ENCODE measurements around the gene KIF3B.
"Not testable (repeated sequence)": the region's sequence is repeated elsewhere in the genome, so short reads cannot be mapped to it uniquely, and the experiment has no call there.

KIF3B gene

GRCh38 chr20:32325706-32326503, 48.5 kb downstream of the KIF3B start:
- peak; percentile 79 for DNase-seq (ENCODE audit: low read depth, low spot score)
- H3K27ac ChIP-seq = peak overlapping the region; percentile 73

GRCh38 chr20:32326504-32326845, 49.0 kb downstream of the KIF3B start:
- DNase-seq (ENCODE audit: low read depth, low spot score) = peak; percentile 48

DNA sequence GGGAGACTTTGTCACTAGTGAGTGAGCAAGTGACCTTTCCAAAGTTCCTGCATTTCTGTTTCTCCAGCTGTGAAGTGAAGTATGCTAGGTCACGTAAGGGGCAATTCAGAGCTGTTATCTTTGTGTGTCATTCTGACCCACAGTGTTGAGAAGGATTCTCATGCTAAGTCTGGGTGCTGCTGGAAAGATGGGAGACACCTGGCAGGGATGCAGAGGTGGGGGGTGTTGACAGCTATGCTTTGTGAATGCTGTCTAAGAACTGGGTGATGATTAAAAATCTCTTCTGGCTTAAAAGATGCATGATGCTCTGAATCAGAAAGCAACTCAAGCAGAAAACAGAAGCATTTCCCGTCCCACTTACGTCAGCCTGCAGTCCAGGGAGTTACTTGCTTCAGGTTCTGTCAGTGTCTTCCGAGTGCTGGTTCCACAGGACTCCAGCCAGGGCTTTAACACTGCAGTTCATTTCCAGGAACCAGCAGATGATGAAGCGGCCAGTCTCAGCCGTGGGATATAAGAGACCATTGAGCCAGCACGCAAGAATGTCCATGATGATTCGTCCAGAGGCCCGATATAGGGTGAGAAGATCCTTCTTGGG, 49.7 kb downstream of the KIF3B start:
- DNase-seq (ENCODE audit: low read depth, low spot score) = no peak
- no peak overlapping the region for H3K27ac ChIP-seq

More at GRCh38 chr20:32326504-32326845, 49.0 kb downstream of the KIF3B start:
- peak overlapping the region; percentile 73 for H3K27ac ChIP-seq

- H3K27ac ChIP-seq = no peak overlapping the region
- DNase-seq (ENCODE audit: low read depth, low spot score) = peak; percentile 54
These were observed 52.5 kb downstream of the KIF3B start for GRCh38 chr20:32329817-32330554.

GRCh38 chr20:32330555-32330897, 53.1 kb downstream of the KIF3B start:
- DNase-seq (ENCODE audit: low read depth, low spot score) = no peak
- no peak overlapping the region for H3K27ac ChIP-seq

GRCh38 chr20:32332614-32333013, 55.2 kb downstream of the KIF3B start:
- peak; percentile 44 for DNase-seq (ENCODE audit: low read depth, low spot score)
- H3K27ac ChIP-seq = no peak overlapping the region

GRCh38 chr20:32333181-32333987, 55.9 kb downstream of the KIF3B start:
- H3K27ac ChIP-seq = no peak overlapping the region
- no peak for DNase-seq (ENCODE audit: low read depth, low spot score)

- no peak for DNase-seq (ENCODE audit: low read depth, low spot score)
- H3K27ac ChIP-seq = no peak overlapping the region
These were observed 56.8 kb downstream of the KIF3B start for GRCh38 chr20:32333988-32334885.

DNA sequence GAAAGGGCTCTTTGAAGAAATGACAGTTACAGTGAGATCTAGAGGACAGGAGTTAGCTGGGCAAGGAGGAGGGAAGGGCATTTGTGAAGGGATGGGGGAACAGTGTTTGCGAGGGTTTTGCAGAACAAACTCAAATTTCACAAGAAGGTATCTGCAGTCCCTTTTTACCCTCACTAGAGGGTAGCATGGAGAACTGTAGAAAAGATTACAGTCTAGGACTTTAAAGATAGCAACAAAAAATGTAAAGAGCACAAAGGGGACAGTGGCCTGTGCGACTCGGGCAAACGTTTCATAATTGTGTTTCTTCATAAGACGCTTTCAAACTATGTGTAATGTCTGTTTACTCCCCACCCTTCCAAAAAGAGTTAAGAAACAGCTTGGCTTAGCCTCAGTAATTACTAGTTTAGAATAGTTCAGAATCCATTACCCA, 59.5 kb downstream of the KIF3B start:
- DNase-seq (ENCODE audit: low read depth, low spot score) = no peak
- H3K27ac ChIP-seq = no peak overlapping the region

GRCh38 chr20:32337937-32338661, 60.6 kb downstream of the KIF3B start:
- no peak overlapping the region for H3K27ac ChIP-seq
- DNase-seq (ENCODE audit: low read depth, low spot score) = no peak

DNA sequence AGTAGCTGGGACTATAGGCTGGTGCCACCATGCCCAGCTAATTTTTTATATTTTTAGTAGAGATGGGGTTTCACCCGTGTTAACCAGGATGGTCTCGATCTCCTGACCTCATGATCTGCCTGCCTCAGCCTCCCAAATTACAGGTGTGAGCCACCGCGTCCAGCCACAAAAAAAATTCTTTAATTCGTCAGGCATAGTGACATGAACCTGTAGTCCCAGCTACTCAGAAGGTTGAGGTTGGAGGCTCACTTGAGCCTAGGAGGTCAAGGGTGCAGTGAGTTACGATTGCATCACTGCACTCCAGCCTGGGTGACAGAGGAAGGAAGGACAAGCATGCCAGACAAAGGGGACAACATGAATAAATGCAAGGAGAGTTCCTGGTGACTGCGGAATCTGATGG, 61.2 kb downstream of the KIF3B start:
- no peak for DNase-seq (ENCODE audit: low read depth, low spot score)

DNA sequence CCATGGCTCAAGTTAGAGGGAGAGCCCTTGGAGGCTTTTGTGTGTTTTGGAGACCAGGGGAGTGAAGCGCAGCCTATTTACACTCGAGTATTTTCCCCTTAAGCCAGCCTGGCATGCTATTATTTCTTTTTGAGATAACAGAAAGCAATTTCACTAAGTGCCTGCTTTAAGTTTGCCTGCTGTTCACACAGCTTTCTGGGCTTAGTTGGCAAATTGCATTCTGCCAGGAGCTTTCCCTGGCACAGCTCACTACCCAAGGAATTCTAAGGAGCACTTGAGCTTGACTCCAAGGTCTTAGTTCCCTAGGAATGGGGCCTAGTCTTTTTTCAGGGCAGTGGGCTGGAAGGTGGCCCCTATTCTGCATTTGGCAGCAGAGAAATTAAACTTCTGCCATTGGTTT, 61.7 kb downstream of the KIF3B start:
- H3K27ac ChIP-seq = no peak overlapping the region
- no peak for DNase-seq (ENCODE audit: low read depth, low spot score)

More for the DNA sequence above, 61.2 kb downstream of the KIF3B start:
- H3K27ac ChIP-seq = no peak overlapping the region

DNA sequence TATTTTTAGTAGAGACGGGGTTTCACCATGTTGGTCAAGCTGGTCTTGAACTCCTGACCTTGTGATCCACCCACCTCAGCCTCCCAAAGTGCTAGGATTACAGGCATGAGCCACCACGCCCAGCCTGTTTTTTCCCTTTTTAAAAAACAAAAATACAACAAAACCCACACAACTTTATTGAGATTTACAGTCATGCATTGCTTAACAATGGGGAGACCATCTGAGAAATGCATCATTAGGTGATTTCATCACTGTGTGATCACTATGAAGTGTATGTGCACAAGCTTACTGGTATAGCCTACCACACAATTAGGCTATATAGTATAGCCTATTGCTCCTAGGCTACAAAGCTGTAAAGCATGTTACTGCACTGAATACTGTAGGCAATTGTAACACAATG, 63.6 kb downstream of the KIF3B start:
- DNase-seq (ENCODE audit: low read depth, low spot score) = not testable (repeated sequence)

DNA sequence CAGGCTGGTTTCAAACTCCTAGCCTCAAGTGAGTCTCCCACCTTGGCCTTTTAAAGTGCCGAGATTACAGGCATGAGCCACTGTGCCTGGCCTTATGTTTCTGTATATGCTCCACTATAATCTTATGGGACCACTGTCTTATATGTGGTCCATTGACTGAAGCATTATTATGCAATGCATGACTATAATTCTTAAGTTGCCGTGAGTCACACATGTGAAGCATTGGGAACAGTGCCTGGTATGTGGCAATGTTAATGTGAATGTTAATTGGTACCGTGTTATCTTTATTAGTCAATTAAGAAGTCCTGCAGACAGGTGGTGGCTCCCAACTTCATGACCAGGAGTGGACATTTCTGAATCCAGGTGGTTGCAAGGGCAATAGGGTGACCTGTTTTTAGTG, 66.0 kb downstream of the KIF3B start:
- DNase-seq (ENCODE audit: low read depth, low spot score) = peak; percentile 68
- no peak overlapping the region for H3K27ac ChIP-seq

More for the DNA sequence above, 63.6 kb downstream of the KIF3B start:
- H3K27ac ChIP-seq = not testable (repeated sequence)

- no peak overlapping the region for H3K27ac ChIP-seq
- DNase-seq (ENCODE audit: low read depth, low spot score) = no peak
These were observed 67.5 kb downstream of the KIF3B start for GRCh38 chr20:32344835-32345506.

DNA sequence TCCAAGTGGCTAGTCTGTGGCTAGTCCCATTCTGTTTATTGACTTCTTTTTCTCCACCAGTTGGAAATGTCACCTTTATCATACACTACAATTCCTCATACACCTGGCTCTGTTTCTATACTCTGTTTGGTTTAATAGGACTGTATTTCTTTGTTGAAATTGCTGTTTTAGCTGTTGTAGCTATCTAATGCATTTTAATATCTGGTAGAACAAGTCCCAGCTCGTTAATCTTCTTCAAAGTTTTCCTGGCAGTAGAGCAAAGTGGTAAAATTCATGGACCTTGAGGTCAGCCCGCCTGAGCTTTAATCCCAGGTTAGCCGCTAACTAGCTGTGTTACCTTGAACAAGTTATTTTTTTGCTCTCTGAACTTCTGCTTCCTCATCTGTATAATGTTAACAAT, 70.8 kb downstream of the KIF3B start:
- no peak for DNase-seq (ENCODE audit: low read depth, low spot score)
- no peak overlapping the region for H3K27ac ChIP-seq

- no peak for DNase-seq (ENCODE audit: low read depth, low spot score)
- H3K27ac ChIP-seq = no peak overlapping the region
These were observed 73.0 kb downstream of the KIF3B start for GRCh38 chr20:32350421-32350820.

DNA sequence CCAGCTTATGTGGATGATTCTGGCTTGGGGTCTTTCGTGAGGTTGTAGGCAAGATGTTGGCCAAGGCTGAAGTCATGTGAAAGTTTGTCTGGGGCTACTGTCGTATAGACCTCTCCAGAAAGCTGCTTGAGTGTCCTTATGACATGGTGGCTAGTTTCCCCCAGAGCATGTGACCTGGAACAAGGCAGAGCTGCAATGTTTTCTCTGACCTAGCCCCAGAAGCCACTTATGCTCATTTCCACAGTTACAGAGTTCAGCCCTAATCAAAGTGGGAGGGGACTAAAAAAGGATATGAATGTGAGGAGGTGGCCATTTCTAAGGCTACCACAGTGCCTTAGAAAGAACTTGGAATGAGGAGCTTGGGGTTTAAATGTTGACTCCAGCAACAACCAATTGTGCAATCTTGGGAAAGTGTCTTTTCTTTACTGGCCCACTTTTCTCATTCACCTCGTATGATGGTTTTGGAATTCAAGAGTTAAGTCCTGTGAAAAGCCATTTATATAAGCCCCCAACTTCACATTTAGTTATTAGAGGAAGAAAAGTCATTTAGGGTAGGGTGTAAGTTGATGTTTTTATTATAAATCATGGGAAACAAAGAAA, 74.8 kb downstream of the KIF3B start:
- H3K27ac ChIP-seq = no peak overlapping the region
- DNase-seq (ENCODE audit: low read depth, low spot score) = no peak
